Measurements from ENCODE around the gene EHD4.

Gene EHD4

GRCh38 chr15:41858756-41859155 lies 113.6 kb downstream of the EHD4 start:
- no peak for DNase-seq (ENCODE audit: low spot score)

DNA sequence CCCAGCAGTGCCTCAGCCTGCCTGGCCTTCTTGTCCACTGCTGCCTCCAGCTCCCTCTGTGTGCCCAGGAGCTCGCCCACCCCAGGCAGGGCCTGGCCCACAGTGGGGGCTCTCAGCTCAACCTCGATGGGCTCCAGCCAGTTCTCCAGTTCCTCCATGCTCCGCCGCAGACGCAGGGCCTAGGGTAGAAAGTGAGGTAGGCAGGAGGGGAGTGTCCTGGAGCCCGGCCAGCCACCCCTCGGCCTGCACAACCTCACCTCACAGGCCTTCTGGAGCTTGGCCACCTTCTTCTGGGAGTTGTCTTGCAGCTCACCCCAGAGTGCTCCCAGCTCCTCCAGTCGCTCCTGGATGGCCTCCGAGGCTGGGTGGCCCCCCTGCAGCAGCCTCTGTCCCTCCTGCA lies 115.0 kb downstream of the EHD4 start:
- no peak for DNase-seq (ENCODE audit: low spot score)

DNA sequence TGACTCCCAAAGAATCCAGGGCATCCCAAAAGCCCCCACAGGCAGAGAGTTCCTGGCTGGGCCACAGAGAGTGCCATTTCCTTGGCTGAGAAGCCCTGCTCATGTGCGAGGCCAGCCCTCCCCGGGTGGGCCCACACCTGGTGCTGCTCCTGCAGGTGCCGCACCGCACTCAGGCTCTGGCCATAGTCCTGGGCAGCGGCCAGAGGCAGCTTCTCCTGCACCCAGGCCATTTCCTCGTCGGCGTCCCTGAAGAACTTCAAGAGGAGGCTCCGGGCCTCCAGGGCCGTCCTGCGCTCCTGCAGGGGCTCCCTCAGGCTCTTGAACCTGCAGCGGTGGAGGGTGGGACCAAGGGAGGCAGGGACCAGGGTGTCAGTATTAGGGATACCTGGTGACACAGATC lies 115.6 kb downstream of the EHD4 start:
- no peak for DNase-seq (ENCODE audit: low spot score)

- DNase-seq (ENCODE audit: low spot score) = no peak
These were observed 116.1 kb downstream of the EHD4 start for GRCh38 chr15:41856262-41856661.

GRCh38 chr15:41855261-41855961 lies 116.9 kb downstream of the EHD4 start:
- no peak for DNase-seq (ENCODE audit: low spot score)

- no peak for DNase-seq (ENCODE audit: low spot score)
These were observed 117.9 kb downstream of the EHD4 start for GRCh38 chr15:41854443-41854842.

DNA sequence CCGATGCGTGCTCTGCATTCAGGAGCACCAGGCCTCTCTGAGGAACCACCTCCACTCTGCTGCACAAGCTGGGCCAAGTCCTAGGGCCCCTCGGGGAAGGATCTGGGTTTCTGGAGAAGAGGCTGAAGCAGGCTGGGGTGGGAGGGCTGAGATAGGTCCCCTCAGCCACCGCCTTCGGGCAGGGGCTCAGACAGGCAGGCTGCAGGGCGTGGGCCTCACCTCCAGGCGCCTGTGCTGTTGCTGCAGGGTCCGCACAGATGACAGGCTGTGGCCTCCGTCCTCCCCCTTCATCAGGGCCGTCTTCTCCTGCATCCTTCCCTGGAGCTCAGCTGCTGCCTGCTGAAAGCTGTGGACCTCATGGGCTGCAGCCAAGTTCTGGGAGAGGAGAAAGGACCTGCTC lies 118.5 kb downstream of the EHD4 start:
- no peak for DNase-seq (ENCODE audit: low spot score)

DNA sequence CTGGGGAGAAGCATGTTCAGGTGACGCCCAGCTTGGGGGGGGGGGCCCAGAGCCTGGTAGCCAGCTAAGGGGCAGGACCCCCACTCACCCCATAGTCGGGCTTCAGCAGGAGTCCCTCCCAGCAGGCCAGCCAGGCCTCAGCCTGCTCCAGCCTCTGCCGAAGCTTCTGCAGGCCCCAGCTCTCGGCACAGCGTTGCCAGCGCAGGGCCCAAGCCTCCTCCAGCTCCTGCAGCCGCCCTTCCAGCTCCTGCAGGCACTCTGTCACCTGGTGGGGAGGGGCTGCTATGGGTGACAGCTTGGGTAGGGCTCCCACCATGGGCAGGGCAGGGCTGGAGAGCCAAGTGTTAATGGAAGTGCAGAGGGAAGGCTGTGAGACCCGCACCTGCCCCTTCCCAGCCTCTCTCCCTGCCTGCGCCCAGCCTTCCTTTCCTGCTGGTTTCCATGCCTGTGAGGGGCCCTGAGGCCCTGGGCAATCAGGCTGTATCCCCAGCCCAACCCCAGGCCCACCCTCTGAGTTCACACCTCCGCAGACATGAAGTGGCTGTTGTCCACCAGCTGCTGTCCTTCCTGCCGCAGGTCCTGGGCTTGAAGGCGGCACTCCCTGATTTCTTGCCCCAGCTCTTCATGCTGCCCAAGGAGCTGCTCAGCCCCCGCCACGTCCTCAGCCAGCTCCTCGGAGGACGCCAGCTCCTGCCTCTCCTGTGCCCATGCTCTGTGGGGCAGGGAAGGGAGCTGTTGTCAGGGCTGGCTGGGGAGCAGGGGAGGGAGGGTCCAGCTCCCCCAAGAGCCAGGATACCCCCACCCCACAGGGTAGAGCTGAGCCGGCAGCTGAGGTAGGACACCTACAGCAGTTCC lies 119.4 kb downstream of the EHD4 start:
- no peak for DNase-seq (ENCODE audit: low spot score)

- DNase-seq (ENCODE audit: low spot score) = no peak
These were observed 120.5 kb downstream of the EHD4 start for GRCh38 chr15:41851755-41852370.

- DNase-seq (ENCODE audit: low spot score) = no peak
These were observed 121.2 kb downstream of the EHD4 start for GRCh38 chr15:41851167-41851523.

- DNase-seq (ENCODE audit: low spot score) = no peak
These were observed 121.7 kb downstream of the EHD4 start for GRCh38 chr15:41850482-41851166.

GRCh38 chr15:41849861-41850260 lies 122.5 kb downstream of the EHD4 start:
- DNase-seq (ENCODE audit: low spot score) = no peak

- DNase-seq (ENCODE audit: low spot score) = no peak
These were observed 123.2 kb downstream of the EHD4 start for GRCh38 chr15:41849204-41849603.

DNA sequence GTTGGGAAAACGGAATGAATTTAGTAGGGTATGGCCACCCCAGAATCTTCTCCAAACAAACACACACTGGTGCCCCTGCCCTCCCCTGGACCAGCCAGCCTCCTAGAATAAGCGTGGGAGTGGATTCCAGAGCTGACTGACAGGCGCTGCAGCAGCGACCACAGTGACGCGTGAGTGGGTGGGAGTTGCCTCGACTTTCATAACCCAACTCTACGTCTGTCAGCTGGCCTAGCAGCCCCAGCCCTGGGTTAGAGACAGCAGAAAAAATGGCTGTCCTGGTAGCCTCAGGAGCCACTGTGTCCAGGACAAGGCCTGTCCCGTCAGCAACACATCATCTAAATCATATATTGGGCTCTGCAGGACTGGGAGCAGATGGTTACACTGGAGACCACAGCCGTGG lies 123.7 kb downstream of the EHD4 start:
- no peak for DNase-seq (ENCODE audit: low spot score)

DNA sequence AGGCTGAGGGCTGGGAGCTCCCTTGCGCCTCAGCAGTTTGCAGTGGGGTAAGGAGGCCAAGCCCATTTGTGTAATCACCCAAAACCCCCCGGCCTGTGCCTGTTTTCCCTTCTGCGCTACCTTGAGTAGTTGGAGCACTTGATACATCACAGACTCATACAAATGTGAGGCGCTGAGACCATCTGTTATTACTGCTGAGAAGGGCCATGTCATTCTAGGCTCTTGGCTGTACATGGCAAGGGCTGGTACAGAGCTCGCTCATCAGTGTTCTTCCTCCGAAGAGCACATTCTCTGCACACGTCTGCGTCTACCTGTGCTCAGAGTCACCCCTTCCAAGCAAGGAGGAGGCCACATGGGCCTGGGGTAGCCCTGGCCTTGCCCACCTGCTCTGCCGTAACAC lies 124.4 kb downstream of the EHD4 start:
- DNase-seq (ENCODE audit: low spot score) = no peak

GRCh38 chr15:41847206-41847605 lies 125.2 kb downstream of the EHD4 start:
- DNase-seq (ENCODE audit: low spot score) = no peak
